Heart left ventricle (tissue), 16 donors: Measurements from ENCODE around the gene FRK. TPM values are rescaled to one million over a fixed set of nuclear protein-coding genes. Genes with fewer than 3 reads are reported as not detected.

Source experiments
- ATAC-seq, 4 donors: fragments of 200-7000 bp; cut with Tn5 transposase; one replicate each; pipeline ENCODE4 v1.9.1; 2020 to 2022; ENCODE audit warnings: moderate library complexity in 4 of 4, mild to moderate bottlenecking in 3 of 4, moderate number of reproducible peaks in 1 of 4
- DNase-seq, 5 donors: peaks; one replicate each; pipeline ENCODE4 v3.0.0-alpha.2; 2020
- H3K27ac ChIP-seq, 12 donors: fragments of 200-600 bp; sonication (generic) in 4 of 12; one replicate each; pipeline versions ENCODE4 v1.5.0 to v1.8.0; 2016 to 2022; ENCODE audit warnings: mild to moderate bottlenecking in 2 of 12
- H3K27me3 ChIP-seq, 9 donors: fragments of 200-600 bp; sonication (generic) in 2 of 9; one replicate each; pipeline versions ENCODE4 v1.5.1 to v1.8.0; 2016 to 2022; ENCODE audit warnings: mild to moderate bottlenecking in 3 of 9
- H3K36me3 ChIP-seq, 9 donors: fragments of 200-600 bp; sonication (generic) in 2 of 9; one replicate each; pipeline versions ENCODE4 v1.5.0 to v1.8.0; 2018 to 2022; ENCODE audit warnings: mild to moderate bottlenecking in 2 of 9
- H3K4me1 ChIP-seq, 12 donors: fragments of 200-600 bp; sonication (generic) in 4 of 12; one replicate each; pipeline versions ENCODE4 v1.5.0 to v1.8.0; 2016 to 2022; ENCODE audit warnings: mild to moderate bottlenecking in 3 of 12
- H3K4me3 ChIP-seq, 12 donors: fragments of 200-600 bp; sonication (generic) in 4 of 12; one replicate each; pipeline versions ENCODE4 v1.5.0 to v1.8.0; 2017 to 2022; ENCODE audit warnings: mild to moderate bottlenecking in 9 of 12, moderate library complexity in 4 of 12
- H3K9me3 ChIP-seq, 12 donors: fragments of 200-600 bp; sonication (generic) in 4 of 12; one replicate each; pipeline versions ENCODE4 v1.5.0 to v1.8.0; 2016 to 2022; ENCODE audit warnings: mild to moderate bottlenecking in 1 of 12
- CTCF ChIP-seq, 12 donors: fragments of 200-600 bp; sonication (generic) in 4 of 12; IDR thresholded peaks; one replicate each; pipeline versions ENCODE4 v1.5.0 to v1.8.0; 2018 to 2022; ENCODE audit warnings: antibody characterized with exemption in 12 of 12, mild to moderate bottlenecking in 5 of 12
- POLR2A ChIP-seq, 2 donors: fragments of 450-650 bp; IDR thresholded peaks; one replicate each; pipeline ENCODE4 v1.6.1; 2017; ENCODE audit warnings: antibody characterized with exemption in 2 of 2, mild to moderate bottlenecking in 2 of 2, moderate library complexity in 2 of 2
- WGBS, 4 donors: extraction: QIAGEN DNeasy Blood & Tissue Kit in 2 of 4; methylation state at CpG; one replicate each; pipeline versions ENCODE4 v1.1.5 to v1.1.7; 2013 to 2018; 5-methylcytosine and 5-hydroxymethylcytosine counted together
- intact Hi-C, 10 donors: fragments of 100-400 bp; cut with DNase I; formaldehyde crosslinking; loops; one replicate each; pipeline versions ENCODE4 v1.11.1 to v1.14.2; 2022
- polyA plus RNA-seq, 2 donors: library from polyadenylated mRNA; stranded (reverse); fragments of 200-250 nt; gene quantifications; one replicate each; pipeline ENCODE4 v1.2.3, GENCODE V29; 2013
- total RNA-seq, 9 donors: library from RNA; depleted of rRNA in 2 of 9; stranded (reverse); fragments of >200 nt in 2 of 9; fragmentation: NEBNext Ultra II Directional in 3 of 9; extraction: Animal tissue kit (Norgen Biotek cat#: 25700) in 3 of 9; gene quantifications; one replicate each; pipeline versions ENCODE4 v1.1.0 to v1.2.4, GENCODE V29; 2016 to 2023
- donor health status: ischemic (EF 13 %, LVEDD 7.1; RV severe dilation, severe dysfunction).
- donor health status: healthy with polysubstance abuse.
- donor health status: DM: no; HTN: yes; CAD: no.
- donor health status: DM: no; HTN: no; CAD: no.
- donor health status: ischemic (EF 25% LVEDD 6.9; RV normal size, moderate dysfunction).
- donor health status: ischemic (EF 25% LVEDD 5.7; RV mildly dilated, moderate dysfunction).
- donor health status: healthy.
- donor health status: DM: yes; HTN: yes; CAD: no.
- donor health status: ischemic (EF 35%, LVEDD 5.7; RV mildly dilated, moderate dysfunction).
- donor health status: nonischemic (EF 11% LVEDD 7.7; RV severe dilation, severe dysfunction).
- donor health status: DM: yes; HTN: yes; CAD: no.
- donor health status: PGD.
- donor health status: ischemic (EF 29% LVEDD 5.4; RV normal size, mild dysfunction).
- donor health status: nonischemic (EF 23%, LVEDD 6.1; RV moderate dilation, normal function).

The FRK gene
- total and polyA plus RNA-seq, 11 donors: 1.4 to 10.8 (median 6.3) TPM

GRCh38 chr6:116027801-116028200, 32.9 kb downstream of the FRK start:
- peaks cover 0 to 7% (median 0%) of the 10 kb centered on the region in 12 donors for H3K4me1 ChIP-seq
- H3K36me3 ChIP-seq: no peaks in the 10 kb centered on the region
- intact Hi-C loops: no loop called here
- H3K4me3 ChIP-seq: no peak overlapping the region
- H3K27ac ChIP-seq: no peak overlapping the region
- no peaks in the 10 kb centered on the region for H3K9me3 ChIP-seq
- no peak for DNase-seq
- no peak for TF ChIP-seq POLR2A (IDR thresholded peaks at IDR 0.05)
- TF ChIP-seq CTCF (IDR thresholded peaks at IDR 0.05): no peak
- no peak for ATAC-seq
- no peaks in the 10 kb centered on the region for H3K27me3 ChIP-seq

- Histone ChIP-seq H3K4me1 (peaks cover 0 to 2% (median 0%) of the 10 kb centered on the region in 12 donors), H3K36me3 (no peaks in the 10 kb centered on the region), H3K4me3 (no peak overlapping the region), H3K27ac (no peak overlapping the region), H3K27me3 (no peaks in the 10 kb centered on the region), H3K9me3 (no peaks in the 10 kb centered on the region)
- ATAC-seq (no peak), DNase-seq (no peak)
- TF ChIP-seq POLR2A (IDR thresholded peaks at IDR 0.05) (no peak), CTCF (IDR thresholded peaks at IDR 0.05) (no peak)
- intact Hi-C loops: no loop called here
Measured at GRCh38 chr6:116025405-116025804, 35.3 kb downstream of the FRK start.

- H3K27me3 ChIP-seq: no peaks in the 10 kb centered on the region
- H3K4me1 ChIP-seq: peaks cover 0 to 16% (median 8%) of the 10 kb centered on the region in 12 donors
- TF ChIP-seq CTCF (IDR thresholded peaks at IDR 0.05) (no peak), POLR2A (IDR thresholded peaks at IDR 0.05) (no peak)
- intact Hi-C loops: no loop called here
- H3K9me3 ChIP-seq: no peaks in the 10 kb centered on the region
- WGBS, 4 donors: 42 to 59% (median 52%) methylated on average over 2 of the region's 2 CpGs
- no peak for ATAC-seq
- H3K36me3 ChIP-seq: no peaks in the 10 kb centered on the region
- H3K4me3 ChIP-seq: no peak overlapping the region
- H3K27ac ChIP-seq: no peak overlapping the region
- no peak for DNase-seq
Measured at GRCh38 chr6:116022841-116023445, 37.7 kb downstream of the FRK start.

GRCh38 chr6:116020738-116021137, 40.0 kb downstream of the FRK start:
- H3K4me3 ChIP-seq: no peak overlapping the region
- no peaks in the 10 kb centered on the region for H3K36me3 ChIP-seq
- no peak overlapping the region for H3K27ac ChIP-seq
- no peak for TF ChIP-seq CTCF (IDR thresholded peaks at IDR 0.05)
- TF ChIP-seq POLR2A (IDR thresholded peaks at IDR 0.05): no peak
- intact Hi-C loops: no loop called here
- no peak for DNase-seq
- H3K9me3 ChIP-seq: no peaks in the 10 kb centered on the region
- ATAC-seq: no peak
- H3K27me3 ChIP-seq: no peaks in the 10 kb centered on the region
- H3K4me1 ChIP-seq: peaks cover 0 to 38% (median 21%) of the 10 kb centered on the region in 12 donors
